Panc1 (cell line): Measurements from ENCODE around the gene MOXD1. TPM values are rescaled to one million over a fixed set of nuclear protein-coding genes. Genes with fewer than 3 reads are reported as not detected.

Experiments
- ATAC-seq: fragments of 200-7000 bp; cut with Tn5 transposase; 2 replicates; pipeline ENCODE4 v1.9.1; 2020; ENCODE audit warnings: mild to moderate bottlenecking, moderate library complexity
- BruUV-seq: library from RNA; stranded (reverse); fragments of 400-500 nt; replicated peaks from 2 replicates; lab custom pipeline; 2021; lab: Mats Ljungman, UMichigan
- CTCF ChIA-PET: fragments of 300-600 bp; sonication (Branson Sonifier 250); formaldehyde crosslinking; loops from one replicate; lab custom pipeline; 2022; ENCODE audit warnings: antibody characterized with exemption; lab: Charles Lee
- POLR2A ChIA-PET: fragments of 300-600 bp; sonication (Branson Sonifier 250); formaldehyde crosslinking; loops from one replicate; lab custom pipeline; 2022; ENCODE audit warnings: antibody characterized with exemption; lab: Charles Lee
- DNase-seq: peaks from one replicate; pipeline ENCODE4 v3.0.0-alpha.2; 2010; ENCODE audit warnings: low read depth, low spot score
- H3K27ac ChIP-seq: 2 replicates; pipeline ENCODE4 v1.5.1; 2011; ENCODE audit warnings: mild to moderate bottlenecking, low read length, inconsistent platforms
- H3K27me3 ChIP-seq: fragments of 200-500 bp; sonication (Bioruptor generic); 2 replicates; pipeline ENCODE4 v1.6.0; 2014; ENCODE audit warnings: low read length, inconsistent platforms; ENCODE audit not compliant: control insufficient read depth, insufficient read depth
- H3K36me3 ChIP-seq: fragments of 200-500 bp; sonication (Bioruptor generic); 2 replicates; pipeline ENCODE4 v1.5.1; 2014; ENCODE audit warnings: inconsistent platforms, mild to moderate bottlenecking, low read length, moderate library complexity; ENCODE audit not compliant: control insufficient read depth, insufficient read depth
- H3K4me1 ChIP-seq: 2 replicates; pipeline ENCODE4 v1.5.1; 2011; ENCODE audit warnings: inconsistent platforms, mild to moderate bottlenecking, low read length, moderate library complexity; ENCODE audit not compliant: control insufficient read depth, insufficient read depth
- H3K4me3 ChIP-seq, 2 experiments: 2 replicates each; pipeline ENCODE4 v1.5.1; 2011 to 2012; ENCODE audit warnings: low read depth in 2 of 2, low read length in 2 of 2, mild to moderate bottlenecking in 2 of 2, inconsistent platforms in 1 of 2, moderate library complexity in 1 of 2
- H3K9me3 ChIP-seq: fragments of 200-500 bp; sonication (Bioruptor generic); 2 replicates; pipeline ENCODE4 v1.5.1; 2014; ENCODE audit warnings: low read depth, mild to moderate bottlenecking, inconsistent platforms, low read length, moderate library complexity; ENCODE audit not compliant: control insufficient read depth, insufficient read depth
- CTCF ChIP-seq: fragments of 450-650 bp; IDR thresholded peaks from 2 replicates; pipeline ENCODE4 v1.5.1; 2017; ENCODE audit warnings: mild to moderate bottlenecking
- POLR2AphosphoS5 ChIP-seq: IDR thresholded peaks from 2 replicates; pipeline ENCODE4 v1.6.1; 2012; ENCODE audit warnings: mild to moderate bottlenecking, low read depth, low read length, moderate library complexity
- REST ChIP-seq, 2 experiments: IDR thresholded peaks; 2 replicates each; pipeline ENCODE4 v1.6.1; 2011 to 2012; ENCODE audit warnings: low read depth in 2 of 2, control low read depth in 1 of 2, low read length in 1 of 2, mild to moderate bottlenecking in 1 of 2, moderate library complexity in 1 of 2; ENCODE audit not compliant: insufficient read depth in 1 of 2
- SIN3A ChIP-seq: IDR thresholded peaks from 2 replicates; pipeline ENCODE4 v1.6.1; 2012; ENCODE audit warnings: low read depth, mild to moderate bottlenecking, low read length, moderate library complexity, borderline replicate concordance; ENCODE audit not compliant: insufficient read depth
- TCF7L2 ChIP-seq: IDR thresholded peaks from 2 replicates; pipeline ENCODE4 v1.6.1; 2011; ENCODE audit warnings: mild to moderate bottlenecking, low read depth, low read length, inconsistent platforms
- in situ Hi-C: cut with HindIII; loops from 2 replicates; pipeline ENCODE4 v1.10.0; 2016; ENCODE audit warnings: low sequenced_read_pairs, low pct_unique_long_range_greater_than_20kb
- intact Hi-C: fragments of 100-400 bp; cut with micrococcal nuclease; formaldehyde crosslinking; loops from one replicate; pipeline ENCODE4 v1.10.0; 2022; ENCODE audit not compliant: unreplicated experiment
- total RNA-seq: library from RNA; stranded (reverse); gene quantifications from one replicate; pipeline ENCODE4 v1.2.1, GENCODE V29; 2021; ENCODE audit not compliant: unreplicated experiment

The MOXD1 gene
- total RNA-seq, 1 experiment from 2014 or later = 0.21 TPM

GRCh38 chr6:132359886-132360285, 41.4 kb downstream of the MOXD1 start:
- in situ Hi-C loops (no loop called here), intact Hi-C loops (no loop called here)
- ChIA-PET CTCF (no interaction called here), POLR2A (no interaction called here)
- H3K4me1 ChIP-seq = no peaks in the 10 kb centered on the region
- H3K27me3 ChIP-seq = no peaks in the 10 kb centered on the region
- H3K4me3 ChIP-seq = no peak overlapping the region
- DNase-seq (no peak), ATAC-seq (no peak)
- no peaks in the 10 kb centered on the region for H3K9me3 ChIP-seq
- no TSS peak for BruUV-seq
- TF ChIP-seq REST (IDR thresholded peaks at IDR 0.05; ENCODE audit: insufficient read depth in 1 of 2, low read depth in 2 of 2, low read length in 1 of 2) = no peak
- TF ChIP-seq SIN3A = no peak
- no peak for TF ChIP-seq TCF7L2
- no peak for TF ChIP-seq CTCF
- TF ChIP-seq POLR2AphosphoS5 = no peak
- H3K27ac ChIP-seq = no peak overlapping the region
- H3K36me3 ChIP-seq = no peaks in the 10 kb centered on the region

GRCh38 chr6:132357120-132357519, 44.2 kb downstream of the MOXD1 start:
- H3K27me3 ChIP-seq = no peaks in the 10 kb centered on the region
- no TSS peak for BruUV-seq
- DNase-seq (no peak), ATAC-seq (no peak)
- CTCF ChIA-PET = no interaction called here
- H3K4me1 ChIP-seq = no peaks in the 10 kb centered on the region
- in situ Hi-C loops (no loop called here), intact Hi-C loops (no loop called here)
- H3K36me3 ChIP-seq = no peaks in the 10 kb centered on the region
- H3K4me3 ChIP-seq = no peak overlapping the region
- no peaks in the 10 kb centered on the region for H3K9me3 ChIP-seq
- POLR2A ChIA-PET = no interaction called here
- no peak overlapping the region for H3K27ac ChIP-seq
- TF ChIP-seq POLR2AphosphoS5 = no peak
- no peak for TF ChIP-seq SIN3A
- no peak for TF ChIP-seq TCF7L2
- TF ChIP-seq REST (IDR thresholded peaks at IDR 0.05; ENCODE audit: insufficient read depth in 1 of 2, low read depth in 2 of 2, low read length in 1 of 2) = no peak
- no peak for TF ChIP-seq CTCF
